GM18511 (cell line): ENCODE results near the gene UPK2.
"Not testable (repeated sequence)": the region's sequence is repeated elsewhere in the genome, so short reads cannot be mapped to it uniquely, and the experiment has no call there.

Experiments used
- ATAC-seq: cut with Tn5 transposase; IDR thresholded peaks from one replicate; pipeline ENCODE4 v1.9.1; 2021; ENCODE audit warnings: mild to moderate bottlenecking, moderate library complexity; ENCODE audit not compliant: unreplicated experiment

UPK2 gene

GRCh38 chr11:118984337-118984736, 28.2 kb downstream of the UPK2 start:
- not testable (repeated sequence) for ATAC-seq

GRCh38 chr11:118984825-118985224, 28.7 kb downstream of the UPK2 start:
- no peak for ATAC-seq

- no peak for ATAC-seq
Measured at GRCh38 chr11:118988280-118988679, 32.2 kb downstream of the UPK2 start.

GRCh38 chr11:118991486-118992038, 35.5 kb downstream of the UPK2 start:
- not testable (repeated sequence) for ATAC-seq

- ATAC-seq, result peak; percentile 34
Measured at GRCh38 chr11:118996926-118997626, 41.0 kb downstream of the UPK2 start.

GRCh38 chr11:118997627-118998387, 41.7 kb downstream of the UPK2 start, which contains the start of gene CENATAC:
Gene CENATAC, plus strand, starts transcription at chr11:118998138. Its CDS starts 60 bp downstream, at chr11:118998198.
- ATAC-seq, result peak; percentile 94

GRCh38 chr11:118998388-118998717, 42.3 kb downstream of the UPK2 start:
- ATAC-seq, result no peak

- no peak for ATAC-seq
Measured at GRCh38 chr11:118998822-118999221, 42.7 kb downstream of the UPK2 start.

GRCh38 chr11:119000906-119001305, 44.8 kb downstream of the UPK2 start:
- no peak for ATAC-seq

- ATAC-seq, result no peak
Measured at GRCh38 chr11:119006656-119007055, 50.6 kb downstream of the UPK2 start.
